Effector memory CD8-positive, alpha-beta T cell (primary cell): Measurements from ENCODE around the gene STK38L.

Experiments used
- ATAC-seq: fragments of 150-1000 bp; cut with Tn5 transposase; replicated peaks from 2 replicates; pipeline ENCODE4 v1.10.0; 2021; ENCODE audit warnings: mild to moderate bottlenecking, moderate library complexity
- DNase-seq, 3 experiments: peaks; one replicate each; pipeline ENCODE4 v3.0.0; 2021
- H3K27ac Mint-ChIP-seq, 2 donors: one replicate each; pipeline ENCODE4 v1.8.0; 2022; ENCODE audit warnings: mild to moderate bottlenecking in 2 of 2, mixed read lengths in 2 of 2, moderate library complexity in 2 of 2
- H3K27me3 Mint-ChIP-seq, 2 donors: one replicate each; pipeline ENCODE4 v1.8.0; 2022; ENCODE audit warnings: mixed read lengths in 2 of 2
- H3K36me3 Mint-ChIP-seq: one replicate; pipeline ENCODE4 v1.8.0; 2022; ENCODE audit warnings: mild to moderate bottlenecking, moderate library complexity, mixed read lengths; ENCODE audit not compliant: insufficient read depth
- H3K4me1 Mint-ChIP-seq, 2 donors: one replicate each; pipeline ENCODE4 v1.8.0; 2022; ENCODE audit warnings: low read depth in 2 of 2, mixed read lengths in 2 of 2
- H3K4me3 Mint-ChIP-seq, 2 donors: one replicate each; pipeline ENCODE4 v1.8.0; 2022; ENCODE audit warnings: mild to moderate bottlenecking in 2 of 2, mixed read lengths in 2 of 2, moderate library complexity in 2 of 2
- H3K9me3 Mint-ChIP-seq, 2 donors: one replicate each; pipeline ENCODE4 v1.8.0; 2022; ENCODE audit warnings: mixed read lengths in 2 of 2

The STK38L gene

DNA sequence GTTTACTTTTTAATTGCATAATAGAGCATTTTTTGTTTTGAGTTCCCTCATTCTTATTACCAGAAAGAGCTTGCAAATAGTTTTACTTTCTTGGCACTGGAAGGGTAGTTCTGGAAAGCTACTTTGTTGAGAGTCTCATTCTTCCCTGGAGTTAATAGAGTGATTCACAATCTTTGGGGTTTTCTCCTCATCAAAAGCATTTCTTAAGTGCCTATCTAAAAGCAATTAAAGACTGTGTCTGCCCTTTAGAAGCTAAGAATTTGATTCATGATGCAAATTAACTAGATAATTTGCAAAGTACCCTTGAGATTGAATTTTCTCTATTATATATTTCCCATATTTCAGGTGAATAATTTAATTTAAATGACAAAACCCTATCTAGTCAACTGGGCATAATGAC is 80.4 kb downstream of the STK38L start:
- H3K4me1 Mint-ChIP-seq, result no peaks in the 10 kb centered on the region
- H3K36me3 Mint-ChIP-seq, result peaks cover 13% of the 10 kb centered on the region
- peaks cover 0 to under 1% of the 10 kb centered on the region in 2 donors for H3K27me3 Mint-ChIP-seq
- H3K27ac Mint-ChIP-seq, result no peak overlapping the region
- no peaks in the 10 kb centered on the region for H3K9me3 Mint-ChIP-seq
- ATAC-seq (no peak), DNase-seq (no peak)
- H3K4me3 Mint-ChIP-seq, result no peak overlapping the region

DNA sequence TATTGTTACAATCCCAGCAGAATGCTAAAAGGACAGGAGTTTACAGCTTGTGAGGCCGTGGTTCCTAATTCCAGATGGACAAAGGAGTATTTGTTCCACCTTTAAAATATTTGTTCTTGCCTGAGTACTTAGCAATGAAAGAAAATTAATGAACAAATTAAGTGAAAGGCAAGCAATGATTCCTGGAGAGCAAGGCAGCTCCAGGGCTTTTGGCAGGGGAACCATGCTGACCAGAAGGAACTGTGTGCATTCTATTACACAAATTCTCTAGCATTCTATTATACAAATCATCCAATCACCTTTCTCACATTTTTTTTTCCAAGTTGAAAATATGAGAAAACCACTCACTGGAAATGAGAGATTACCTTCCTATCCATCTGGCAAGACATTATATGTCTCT is 86.8 kb downstream of the STK38L start:
- Mint-ChIP-seq H3K9me3 (no peaks in the 10 kb centered on the region), H3K4me1 (peaks cover 12 to 18% of the 10 kb centered on the region in 2 donors), H3K36me3 (no peaks in the 10 kb centered on the region), H3K27ac (no peak overlapping the region), H3K4me3 (no peak overlapping the region), H3K27me3 (peaks cover 44 to 52% of the 10 kb centered on the region in 2 donors)
- no peak for ATAC-seq
- no peak for DNase-seq

DNA sequence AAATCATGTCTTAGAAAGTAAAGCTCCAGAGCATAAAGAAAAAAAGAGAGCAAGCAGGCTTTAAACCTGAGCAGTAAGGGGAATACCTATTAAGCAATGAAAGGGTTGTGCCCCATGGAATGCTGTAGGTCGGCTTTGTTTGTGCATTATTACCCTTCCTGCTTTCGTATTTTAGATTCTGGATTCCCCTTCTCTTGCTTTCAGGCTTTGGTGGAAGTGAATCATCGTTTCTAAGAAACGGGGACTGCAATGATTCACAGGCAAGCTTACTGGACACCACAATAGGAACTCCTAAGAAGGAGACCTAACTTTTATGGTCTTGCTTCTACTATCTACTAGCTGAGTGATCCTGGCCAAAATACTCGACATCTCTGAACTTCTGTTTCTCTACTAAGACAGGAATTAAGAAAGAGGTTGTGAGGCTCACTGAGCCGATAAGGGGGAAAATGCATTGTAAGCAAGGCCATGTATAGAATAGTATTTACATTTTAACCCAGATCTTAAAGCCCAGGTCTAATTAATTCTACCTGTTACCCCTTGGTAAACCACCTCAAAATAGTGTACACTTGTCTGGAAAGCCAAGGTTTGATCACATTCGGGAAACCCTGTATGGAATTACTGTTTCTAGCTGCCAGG is 87.3 kb downstream of the STK38L start:
- no peaks in the 10 kb centered on the region for H3K36me3 Mint-ChIP-seq
- H3K9me3 Mint-ChIP-seq, result no peaks in the 10 kb centered on the region
- ATAC-seq (no peak), DNase-seq (no peak)
- H3K4me3 Mint-ChIP-seq, result no peak overlapping the region
- no peak overlapping the region for H3K27ac Mint-ChIP-seq
- H3K4me1 Mint-ChIP-seq, result peaks cover 12 to 18% of the 10 kb centered on the region in 2 donors
- H3K27me3 Mint-ChIP-seq, result peaks cover 44 to 56% of the 10 kb centered on the region in 2 donors

DNA sequence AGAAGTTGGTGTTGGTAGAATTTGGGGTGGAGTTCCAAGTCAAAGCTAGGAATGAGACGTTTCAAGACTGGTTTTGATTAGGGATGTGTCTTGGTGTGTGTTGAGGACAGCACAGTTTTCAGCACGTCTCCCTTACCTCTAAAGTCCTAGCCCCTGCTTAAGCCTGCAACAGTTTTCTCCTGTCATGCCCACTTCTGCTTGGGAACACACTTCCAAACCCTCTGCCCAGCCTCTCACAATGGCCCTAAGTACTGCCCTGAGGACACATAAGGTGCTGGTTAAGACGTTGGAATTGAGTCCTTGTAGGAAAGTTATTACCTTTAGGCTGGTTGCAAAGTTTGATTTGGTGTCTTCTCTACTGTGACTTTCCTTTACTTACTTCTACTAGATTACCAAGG is 87.8 kb downstream of the STK38L start:
- Mint-ChIP-seq H3K27ac (no peak overlapping the region), H3K36me3 (no peaks in the 10 kb centered on the region), H3K4me1 (peaks cover 12 to 18% of the 10 kb centered on the region in 2 donors), H3K27me3 (peaks cover 44 to 56% of the 10 kb centered on the region in 2 donors), H3K4me3 (peak overlapping the region; percentile 61 to 68), H3K9me3 (no peaks in the 10 kb centered on the region)
- DNase-seq, result no peak
- no peak for ATAC-seq

DNA sequence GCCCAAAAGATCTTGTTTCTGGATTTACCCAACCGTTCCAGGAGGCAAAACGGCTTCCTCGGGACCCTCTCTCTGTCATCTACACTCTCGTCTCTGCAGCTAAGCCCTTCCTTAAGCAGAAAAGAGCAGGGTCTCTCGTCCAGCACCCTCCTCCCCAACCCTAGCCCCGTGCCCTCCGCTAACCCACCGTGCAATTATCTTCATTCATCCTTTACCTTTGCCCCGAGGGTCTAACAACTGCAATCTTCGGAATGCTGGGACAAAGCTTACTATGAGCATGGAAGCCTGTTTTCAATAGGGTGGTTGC is 88.3 kb downstream of the STK38L start:
- no peaks in the 10 kb centered on the region for H3K9me3 Mint-ChIP-seq
- ATAC-seq, result no peak
- DNase-seq, result no peak
- peaks cover 44 to 56% of the 10 kb centered on the region in 2 donors for H3K27me3 Mint-ChIP-seq
- no peak overlapping the region for H3K27ac Mint-ChIP-seq
- peaks cover 12 to 18% of the 10 kb centered on the region in 2 donors for H3K4me1 Mint-ChIP-seq
- no peaks in the 10 kb centered on the region for H3K36me3 Mint-ChIP-seq
- H3K4me3 Mint-ChIP-seq, result peak overlapping the region; percentile 61 to 68

GRCh38 chr12:27332714-27333402 is 88.8 kb downstream of the STK38L start, which contains the start of gene BMAL2:
Gene BMAL2, plus strand, starts transcription at chr12:27332836. Its CDS starts 237 bp downstream, at chr12:27333073.
- peaks cover 12 to 18% of the 10 kb centered on the region in 2 donors for H3K4me1 Mint-ChIP-seq
- H3K4me3 Mint-ChIP-seq, result peak within 1 kb of the TSS; percentile 91 to 95
- peak within 1 kb of the TSS; percentile 65 to 81 for H3K27ac Mint-ChIP-seq
- no peaks in the 10 kb centered on the region for H3K9me3 Mint-ChIP-seq
- H3K36me3 Mint-ChIP-seq, result no peaks in the 10 kb centered on the region
- DNase-seq (peak in 2 of 3 experiments; percentile 7 to 14), ATAC-seq (peak; percentile 66)
- H3K27me3 Mint-ChIP-seq, result peaks cover 44 to 56% of the 10 kb centered on the region in 2 donors

- H3K4me3 Mint-ChIP-seq, result peak overlapping the region; percentile 91 to 95
- H3K27ac Mint-ChIP-seq, result peak overlapping the region; percentile 65 to 81
- DNase-seq, result peak in 2 of 3 experiments; percentile 1 to 6
- H3K36me3 Mint-ChIP-seq, result no peaks in the 10 kb centered on the region
- peaks cover 44 to 56% of the 10 kb centered on the region in 2 donors for H3K27me3 Mint-ChIP-seq
- peaks cover 12 to 18% of the 10 kb centered on the region in 2 donors for H3K4me1 Mint-ChIP-seq
- peak; percentile 65 for ATAC-seq
- H3K9me3 Mint-ChIP-seq, result no peaks in the 10 kb centered on the region
These were observed 89.4 kb downstream of the STK38L start for GRCh38 chr12:27333403-27334009.

- ATAC-seq (no peak), DNase-seq (no peak)
- no peak overlapping the region for H3K27ac Mint-ChIP-seq
- H3K36me3 Mint-ChIP-seq, result no peaks in the 10 kb centered on the region
- H3K27me3 Mint-ChIP-seq, result peaks cover 44 to 56% of the 10 kb centered on the region in 2 donors
- peaks cover 12 to 18% of the 10 kb centered on the region in 2 donors for H3K4me1 Mint-ChIP-seq
- H3K4me3 Mint-ChIP-seq, result peak overlapping the region; percentile 91 to 95
- H3K9me3 Mint-ChIP-seq, result no peaks in the 10 kb centered on the region
These were observed 90.1 kb downstream of the STK38L start for GRCh38 chr12:27334042-27334720.

DNA sequence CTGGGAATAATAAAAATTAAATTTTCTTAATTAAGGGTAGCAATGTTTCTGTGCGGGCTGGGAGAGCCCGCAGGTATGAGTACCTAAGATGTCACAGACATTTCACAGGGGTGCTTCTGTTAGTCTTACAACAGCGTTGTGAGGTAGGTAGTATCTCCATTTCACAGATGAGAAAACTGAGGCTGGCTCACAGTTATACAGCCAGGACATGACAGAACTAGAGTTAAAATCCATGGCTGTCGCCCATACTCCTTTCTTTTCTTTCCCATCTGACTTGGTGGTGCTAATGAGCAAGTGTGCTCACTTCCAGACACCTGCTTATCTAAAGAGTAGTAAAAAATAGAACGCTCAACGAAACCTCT is 90.6 kb downstream of the STK38L start:
- H3K9me3 Mint-ChIP-seq, result no peaks in the 10 kb centered on the region
- DNase-seq (no peak), ATAC-seq (no peak)
- H3K4me1 Mint-ChIP-seq, result peaks cover 12 to 18% of the 10 kb centered on the region in 2 donors
- no peak overlapping the region for H3K4me3 Mint-ChIP-seq
- H3K36me3 Mint-ChIP-seq, result no peaks in the 10 kb centered on the region
- no peak overlapping the region for H3K27ac Mint-ChIP-seq
- H3K27me3 Mint-ChIP-seq, result peaks cover 44 to 56% of the 10 kb centered on the region in 2 donors

- DNase-seq (no peak), ATAC-seq (no peak)
- H3K27ac Mint-ChIP-seq, result no peak overlapping the region
- H3K4me3 Mint-ChIP-seq, result no peak overlapping the region
- peaks cover 12 to 18% of the 10 kb centered on the region in 2 donors for H3K4me1 Mint-ChIP-seq
- H3K9me3 Mint-ChIP-seq, result no peaks in the 10 kb centered on the region
- no peaks in the 10 kb centered on the region for H3K36me3 Mint-ChIP-seq
- H3K27me3 Mint-ChIP-seq, result peaks cover 35 to 56% of the 10 kb centered on the region in 2 donors
These were observed 91.5 kb downstream of the STK38L start for GRCh38 chr12:27335364-27336281.

DNA sequence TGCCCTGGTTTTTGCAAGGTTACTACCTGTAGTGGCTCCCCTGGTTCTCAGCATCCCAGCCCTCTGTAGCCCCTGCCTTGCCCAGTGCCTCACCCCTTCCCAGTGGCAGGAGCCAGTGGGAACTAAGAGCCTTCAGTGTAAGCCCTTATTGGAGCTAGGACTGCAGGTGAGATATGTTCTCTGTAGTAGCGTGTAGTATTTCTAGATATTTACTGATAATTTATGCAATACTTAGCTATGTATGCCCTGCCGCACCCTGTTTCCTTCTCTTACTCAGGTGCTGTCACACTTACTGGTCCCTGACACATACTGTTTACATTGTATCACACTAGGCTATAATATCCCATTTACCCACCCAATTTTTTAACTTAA is 92.2 kb downstream of the STK38L start:
- no peak for DNase-seq
- Mint-ChIP-seq H3K27me3 (peaks cover 28 to 52% of the 10 kb centered on the region in 2 donors), H3K27ac (no peak overlapping the region), H3K4me3 (no peak overlapping the region), H3K36me3 (no peaks in the 10 kb centered on the region), H3K4me1 (peaks cover 12 to 18% of the 10 kb centered on the region in 2 donors), H3K9me3 (no peaks in the 10 kb centered on the region)
- ATAC-seq, result no peak

DNA sequence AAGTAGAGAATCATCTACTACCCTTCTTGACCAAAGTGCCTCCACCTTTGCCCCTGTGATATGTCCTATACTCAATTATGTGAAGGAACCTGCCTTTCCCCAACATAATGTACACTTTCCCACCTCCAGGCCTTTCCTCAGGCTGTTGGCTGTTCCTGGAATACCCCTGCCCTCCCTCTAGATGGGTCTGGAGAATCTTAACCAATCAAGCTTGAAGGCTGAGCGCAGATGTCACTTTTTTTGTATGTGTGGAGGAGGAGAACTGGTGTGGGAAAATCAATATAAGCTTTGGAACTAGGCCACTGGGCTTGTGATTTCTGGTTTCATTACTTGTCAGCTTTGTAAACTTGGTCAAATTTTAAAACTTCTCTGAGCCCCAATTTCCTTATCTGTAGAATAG is 93.3 kb downstream of the STK38L start:
- DNase-seq (no peak), ATAC-seq (no peak)
- H3K27me3 Mint-ChIP-seq, result peaks cover 17 to 41% of the 10 kb centered on the region in 2 donors
- peaks cover 8 to 13% of the 10 kb centered on the region in 2 donors for H3K4me1 Mint-ChIP-seq
- no peak overlapping the region for H3K27ac Mint-ChIP-seq
- no peaks in the 10 kb centered on the region for H3K9me3 Mint-ChIP-seq
- no peak overlapping the region for H3K4me3 Mint-ChIP-seq
- H3K36me3 Mint-ChIP-seq, result no peaks in the 10 kb centered on the region

GRCh38 chr12:27338473-27338872 is 94.4 kb downstream of the STK38L start:
- no peak for ATAC-seq
- peaks cover 8 to 35% of the 10 kb centered on the region in 2 donors for H3K27me3 Mint-ChIP-seq
- no peaks in the 10 kb centered on the region for H3K9me3 Mint-ChIP-seq
- no peaks in the 10 kb centered on the region for H3K36me3 Mint-ChIP-seq
- no peak overlapping the region for H3K4me3 Mint-ChIP-seq
- peaks cover 5 to 8% of the 10 kb centered on the region in 2 donors for H3K4me1 Mint-ChIP-seq
- no peak overlapping the region for H3K27ac Mint-ChIP-seq
- DNase-seq, result no peak
